Neural progenitor cell (in vitro differentiated cells): ENCODE measurements around the gene ZFHX3. TPM values are rescaled to one million over a fixed set of nuclear protein-coding genes. Genes with fewer than 3 reads are reported as not detected.

Experiments
- DNase-seq: peaks from one replicate; pipeline ENCODE4 v3.0.0-alpha.2; 2016; ENCODE audit warnings: low spot score
- H2AFZ ChIP-seq: fragments of 200-600 bp; sonication (generic); replicated peaks from 2 replicates; pipeline ENCODE4 v1.6.1; 2016; ENCODE audit warnings: antibody characterized with exemption
- H3F3A ChIP-seq: fragments of 200-600 bp; sonication (generic); 2 replicates; pipeline ENCODE4 v1.6.1; 2016; ENCODE audit warnings: antibody characterized with exemption, low read depth
- H3K27ac ChIP-seq: fragments of 200-600 bp; sonication (generic); 2 replicates; pipeline ENCODE4 v1.5.1; 2016; ENCODE audit warnings: mild to moderate bottlenecking
- H3K27me3 ChIP-seq: fragments of 200-600 bp; sonication (generic); 2 replicates; pipeline ENCODE4 v1.6.1; 2016; ENCODE audit warnings: mild to moderate bottlenecking, moderate library complexity
- H3K36me3 ChIP-seq: fragments of 200-600 bp; sonication (generic); 2 replicates; pipeline ENCODE4 v1.5.1; 2016
- H3K4me1 ChIP-seq: fragments of 200-600 bp; sonication (generic); 2 replicates; pipeline ENCODE4 v1.6.1; 2016; ENCODE audit warnings: mixed run types
- H3K4me2 ChIP-seq: fragments of 200-600 bp; sonication (generic); 2 replicates; pipeline ENCODE4 v1.6.1; 2016
- H3K4me3 ChIP-seq: fragments of 200-600 bp; sonication (generic); 2 replicates; pipeline ENCODE4 v1.5.1; 2016
- H3K79me2 ChIP-seq: fragments of 200-600 bp; sonication (generic); 2 replicates; pipeline ENCODE4 v1.6.1; 2016; ENCODE audit warnings: low read depth
- H3K9ac ChIP-seq: fragments of 200-600 bp; sonication (generic); 2 replicates; pipeline ENCODE4 v1.6.1; 2016
- H3K9me3 ChIP-seq: fragments of 200-600 bp; sonication (generic); 2 replicates; pipeline ENCODE4 v1.5.1; 2016; ENCODE audit warnings: low read depth
- H4K20me1 ChIP-seq: fragments of 200-600 bp; sonication (generic); 2 replicates; pipeline ENCODE4 v1.6.1; 2016; ENCODE audit warnings: low read depth
- H3K27ac Mint-ChIP-seq: 3 replicates; pipeline ENCODE4 v1.8.0; 2021; ENCODE audit warnings: mixed read lengths
- H3K27me3 Mint-ChIP-seq: 2 replicates; pipeline ENCODE4 v1.8.0; 2022; ENCODE audit warnings: low read depth, mild to moderate bottlenecking, inconsistent platforms, moderate library complexity, mixed read lengths; ENCODE audit not compliant: insufficient read depth
- H3K36me3 Mint-ChIP-seq: 3 replicates; pipeline ENCODE4 v1.8.0; 2021; ENCODE audit warnings: mixed read lengths
- H3K4me1 Mint-ChIP-seq: 3 replicates; pipeline ENCODE4 v1.8.0; 2021; ENCODE audit warnings: mixed read lengths
- H3K4me3 Mint-ChIP-seq: 3 replicates; pipeline ENCODE4 v1.8.0; 2021; ENCODE audit warnings: mild to moderate bottlenecking, moderate library complexity, mixed read lengths
- H3K9me3 Mint-ChIP-seq: 3 replicates; pipeline ENCODE4 v1.8.0; 2020; ENCODE audit warnings: mixed read lengths
- EZH2 ChIP-seq: fragments of 200-600 bp; sonication (generic); IDR thresholded peaks from 2 replicates; pipeline ENCODE4 v1.6.1; 2017; ENCODE audit warnings: antibody characterized with exemption, mild to moderate bottlenecking, moderate library complexity
- EZH2phosphoT487 ChIP-seq: fragments of 200-600 bp; sonication (generic); IDR thresholded peaks from 2 replicates; pipeline ENCODE4 v1.6.1; 2017; ENCODE audit warnings: antibody characterized with exemption
- total RNA-seq: library from RNA; depleted of rRNA; stranded (reverse); fragments of >200 nt; gene quantifications from 2 replicates; pipeline ENCODE4 v1.2.3, GENCODE V29; 2015; ENCODE audit warnings: low replicate concordance
- TF ChIP-seq, protein P1 (sequence below): fragments of 200-600 bp; sonication (generic); IDR thresholded peaks from 2 replicates; pipeline ENCODE4 v1.5.1; 2017; ENCODE audit warnings: antibody characterized with exemption, mild to moderate bottlenecking

ZFHX3 gene
- total RNA-seq, 1 donor from 2014 or later, result 2.4 TPM

DNA sequence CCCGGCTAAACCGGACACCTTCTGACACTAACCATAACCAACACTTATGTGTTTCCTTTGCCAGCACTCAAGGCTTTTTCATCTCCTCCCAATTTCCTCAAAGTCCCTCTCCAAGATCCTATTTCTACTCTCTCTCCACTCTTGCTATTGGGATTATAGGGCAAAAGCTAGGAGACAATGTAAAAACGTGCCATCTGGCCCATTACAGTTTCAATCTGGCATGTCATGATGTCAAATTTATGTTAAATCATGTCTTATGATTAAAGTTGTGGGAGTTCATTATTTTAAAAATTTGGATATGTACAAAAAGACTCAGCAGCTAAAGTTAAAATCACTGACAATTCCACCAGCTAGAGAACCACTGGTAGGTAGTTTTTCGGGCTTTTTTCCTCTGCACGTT is 77.3 kb downstream of the ZFHX3 start:
- DNase-seq, result no peak
- Histone ChIP-seq H3K9ac (no peak overlapping the region), H3K4me2 (no peak overlapping the region), H3K36me3 (no peaks in the 10 kb centered on the region), H3K27me3 (no peaks in the 10 kb centered on the region), H3K9me3 (no peaks in the 10 kb centered on the region), H3K4me1 (peaks cover 6% of the 10 kb centered on the region), H3K79me2 (no peaks in the 10 kb centered on the region), H3K27ac (no peak overlapping the region), H4K20me1 (no peaks in the 10 kb centered on the region), H3K4me3 (no peak overlapping the region), H2AFZ (no peak overlapping the region), H3F3A (no peaks in the 10 kb centered on the region)
- Mint-ChIP-seq H3K27ac (no peak overlapping the region), H3K27me3 (no peaks in the 10 kb centered on the region), H3K36me3 (peaks cover 21% of the 10 kb centered on the region), H3K4me1 (peaks cover 20% of the 10 kb centered on the region), H3K9me3 (no peaks in the 10 kb centered on the region), H3K4me3 (no peak overlapping the region)
- TF ChIP-seq, protein P1, sequence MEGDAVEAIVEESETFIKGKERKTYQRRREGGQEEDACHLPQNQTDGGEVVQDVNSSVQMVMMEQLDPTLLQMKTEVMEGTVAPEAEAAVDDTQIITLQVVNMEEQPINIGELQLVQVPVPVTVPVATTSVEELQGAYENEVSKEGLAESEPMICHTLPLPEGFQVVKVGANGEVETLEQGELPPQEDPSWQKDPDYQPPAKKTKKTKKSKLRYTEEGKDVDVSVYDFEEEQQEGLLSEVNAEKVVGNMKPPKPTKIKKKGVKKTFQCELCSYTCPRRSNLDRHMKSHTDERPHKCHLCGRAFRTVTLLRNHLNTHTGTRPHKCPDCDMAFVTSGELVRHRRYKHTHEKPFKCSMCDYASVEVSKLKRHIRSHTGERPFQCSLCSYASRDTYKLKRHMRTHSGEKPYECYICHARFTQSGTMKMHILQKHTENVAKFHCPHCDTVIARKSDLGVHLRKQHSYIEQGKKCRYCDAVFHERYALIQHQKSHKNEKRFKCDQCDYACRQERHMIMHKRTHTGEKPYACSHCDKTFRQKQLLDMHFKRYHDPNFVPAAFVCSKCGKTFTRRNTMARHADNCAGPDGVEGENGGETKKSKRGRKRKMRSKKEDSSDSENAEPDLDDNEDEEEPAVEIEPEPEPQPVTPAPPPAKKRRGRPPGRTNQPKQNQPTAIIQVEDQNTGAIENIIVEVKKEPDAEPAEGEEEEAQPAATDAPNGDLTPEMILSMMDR, result no peak
- TF ChIP-seq EZH2 (no peak), EZH2phosphoT487 (no peak)

DNA sequence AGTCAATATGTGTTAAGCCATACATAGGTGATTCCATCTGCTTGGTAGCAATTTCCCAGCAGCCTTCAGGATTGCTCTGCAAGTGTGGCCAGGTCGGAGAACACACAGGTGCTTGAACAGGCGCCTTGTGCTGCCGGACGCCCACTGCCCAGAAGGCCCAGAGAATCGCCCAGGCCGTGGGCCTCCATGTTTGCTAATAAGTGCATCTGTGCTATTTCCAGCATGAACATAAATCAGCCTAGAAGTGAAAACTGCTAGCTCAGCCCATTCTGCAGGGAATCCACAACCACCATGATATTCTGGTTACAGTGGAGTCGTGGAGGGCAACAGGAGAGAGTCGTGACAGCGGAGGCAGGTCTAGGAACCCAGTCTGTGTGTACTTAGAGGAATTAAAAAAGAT is 78.1 kb downstream of the ZFHX3 start:
- H3K79me2 ChIP-seq, result no peaks in the 10 kb centered on the region
- TF ChIP-seq EZH2phosphoT487 (no peak), EZH2 (no peak)
- TF ChIP-seq, protein P1, result no peak
- H3K9me3 ChIP-seq, result no peaks in the 10 kb centered on the region
- H4K20me1 ChIP-seq, result no peaks in the 10 kb centered on the region
- Mint-ChIP-seq H3K27me3 (no peaks in the 10 kb centered on the region), H3K4me3 (no peak overlapping the region), H3K36me3 (peaks cover 21% of the 10 kb centered on the region), H3K27ac (no peak overlapping the region), H3K9me3 (no peaks in the 10 kb centered on the region), H3K4me1 (peaks cover 18% of the 10 kb centered on the region)
- no peak overlapping the region for H2AFZ ChIP-seq
- no peak overlapping the region for H3K27ac ChIP-seq
- H3K4me3 ChIP-seq, result no peak overlapping the region
- no peaks in the 10 kb centered on the region for H3F3A ChIP-seq
- H3K4me2 ChIP-seq, result no peak overlapping the region
- no peak for DNase-seq
- no peaks in the 10 kb centered on the region for H3K36me3 ChIP-seq
- peaks cover 6% of the 10 kb centered on the region for H3K4me1 ChIP-seq
- no peak overlapping the region for H3K9ac ChIP-seq
- H3K27me3 ChIP-seq, result no peaks in the 10 kb centered on the region

DNA sequence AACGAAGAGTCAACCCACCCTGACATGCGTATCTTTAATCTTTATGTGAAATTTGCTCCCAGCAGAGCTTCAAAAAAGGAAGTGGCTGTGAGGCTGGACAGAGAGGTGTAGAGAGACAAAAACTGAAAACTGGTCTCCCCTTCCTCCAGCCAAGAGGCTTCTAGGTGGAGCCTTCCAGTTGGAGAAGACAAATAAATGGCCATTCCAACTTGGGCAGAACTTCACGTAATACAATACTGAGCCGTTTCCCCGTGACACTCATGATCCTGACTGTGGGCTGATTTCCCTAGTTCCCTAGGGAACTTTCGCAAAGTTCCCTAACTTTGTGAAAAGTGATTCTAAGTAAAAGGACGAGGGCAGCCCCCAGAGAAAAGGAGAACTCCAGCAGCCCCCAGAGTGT is 78.8 kb downstream of the ZFHX3 start:
- Histone ChIP-seq H3K36me3 (no peaks in the 10 kb centered on the region), H3K4me2 (no peak overlapping the region), H4K20me1 (no peaks in the 10 kb centered on the region), H3K4me3 (no peak overlapping the region), H3K4me1 (peaks cover 9% of the 10 kb centered on the region), H3K9me3 (no peaks in the 10 kb centered on the region), H3F3A (no peaks in the 10 kb centered on the region), H3K9ac (no peak overlapping the region), H3K79me2 (no peaks in the 10 kb centered on the region), H3K27me3 (no peaks in the 10 kb centered on the region), H2AFZ (no peak overlapping the region), H3K27ac (no peak overlapping the region)
- H3K36me3 Mint-ChIP-seq, result peaks cover 21% of the 10 kb centered on the region
- DNase-seq, result no peak
- no peaks in the 10 kb centered on the region for H3K9me3 Mint-ChIP-seq
- no peaks in the 10 kb centered on the region for H3K27me3 Mint-ChIP-seq
- peaks cover 21% of the 10 kb centered on the region for H3K4me1 Mint-ChIP-seq
- no peak overlapping the region for H3K4me3 Mint-ChIP-seq
- TF ChIP-seq EZH2 (no peak), EZH2phosphoT487 (no peak)
- TF ChIP-seq, protein P1, result no peak
- no peak overlapping the region for H3K27ac Mint-ChIP-seq

DNA sequence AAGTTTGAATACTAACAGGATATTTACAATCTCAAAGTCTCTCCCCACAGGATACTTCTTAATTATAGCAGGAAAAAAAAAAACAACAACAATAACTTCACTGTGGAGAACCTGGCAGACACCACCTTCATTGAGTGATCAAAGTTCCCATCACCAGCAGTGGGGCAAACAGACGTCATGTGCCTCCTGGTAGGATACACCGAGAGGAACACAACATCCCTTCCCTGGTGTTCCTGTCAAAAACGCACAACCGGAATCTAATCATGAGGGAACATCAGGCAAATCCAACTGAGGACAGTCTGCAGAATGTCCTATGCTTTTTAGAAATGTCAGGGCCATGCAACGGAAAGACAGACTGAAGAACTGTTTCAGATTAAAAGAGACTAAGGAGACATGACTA is 80.0 kb downstream of the ZFHX3 start:
- Histone ChIP-seq H3F3A (no peaks in the 10 kb centered on the region), H3K79me2 (no peaks in the 10 kb centered on the region), H3K4me2 (no peak overlapping the region), H3K27me3 (no peaks in the 10 kb centered on the region), H3K9ac (no peak overlapping the region), H3K9me3 (no peaks in the 10 kb centered on the region), H3K36me3 (no peaks in the 10 kb centered on the region), H4K20me1 (no peaks in the 10 kb centered on the region), H3K4me1 (peaks cover 17% of the 10 kb centered on the region), H3K4me3 (no peak overlapping the region), H3K27ac (no peak overlapping the region), H2AFZ (no peak overlapping the region)
- peaks cover 22% of the 10 kb centered on the region for H3K36me3 Mint-ChIP-seq
- H3K4me1 Mint-ChIP-seq, result peaks cover 31% of the 10 kb centered on the region
- H3K4me3 Mint-ChIP-seq, result no peak overlapping the region
- no peak overlapping the region for H3K27ac Mint-ChIP-seq
- TF ChIP-seq, protein P1, result no peak
- TF ChIP-seq EZH2phosphoT487 (no peak), EZH2 (no peak)
- no peaks in the 10 kb centered on the region for H3K27me3 Mint-ChIP-seq
- H3K9me3 Mint-ChIP-seq, result no peaks in the 10 kb centered on the region
- DNase-seq, result no peak
